Testis (tissue), 2 donors: Measurements from ENCODE around the gene IQCF2.

Experiments
- CTCF ChIP-seq, 3 experiments: fragments of 450-650 bp in 2 of 3; fragments of 200-600 bp in 1 of 3; sonication (generic) in 1 of 3; IDR thresholded peaks; one replicate each; pipeline ENCODE4 v1.5.1; 2016 to 2019; ENCODE audit warnings: antibody characterized with exemption in 3 of 3, mild to moderate bottlenecking in 2 of 3, moderate library complexity in 1 of 3
- POLR2A ChIP-seq: fragments of 450-650 bp; IDR thresholded peaks from one replicate; pipeline ENCODE4 v1.6.1; 2017; ENCODE audit warnings: antibody characterized with exemption, mild to moderate bottlenecking, moderate library complexity

GRCh38 chr3:51887620-51888019, 26.2 kb downstream of the IQCF2 start:
- no peak for TF ChIP-seq CTCF (IDR thresholded peaks at IDR 0.05)
- TF ChIP-seq POLR2A = no peak
